CD1c-positive myeloid dendritic cell (primary cell): ENCODE data around the gene UBE2K.
"Not testable (repeated sequence)": the region's sequence is repeated elsewhere in the genome, so short reads cannot be mapped to it uniquely, and the experiment has no call there.

Experiments
- DNase-seq: peaks from one replicate; pipeline ENCODE4 v3.0.0-alpha.2; 2016; ENCODE audit errors: extremely low spot score

UBE2K gene

DNA sequence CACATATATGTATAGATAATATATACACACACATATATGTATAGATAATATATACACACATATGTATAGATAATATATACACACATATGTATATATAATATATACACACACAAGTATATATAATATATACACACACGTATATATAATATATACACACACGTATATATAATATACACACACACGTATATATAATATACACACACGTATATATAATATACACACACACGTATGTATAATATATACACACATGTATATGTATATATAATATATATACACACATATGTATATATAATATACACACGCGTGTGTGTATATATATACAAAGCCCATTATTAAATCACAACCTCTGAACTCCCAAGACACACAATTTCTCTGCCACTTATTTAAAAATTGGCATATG is 8.0 kb upstream of the UBE2K start:
- no peak for DNase-seq

DNA sequence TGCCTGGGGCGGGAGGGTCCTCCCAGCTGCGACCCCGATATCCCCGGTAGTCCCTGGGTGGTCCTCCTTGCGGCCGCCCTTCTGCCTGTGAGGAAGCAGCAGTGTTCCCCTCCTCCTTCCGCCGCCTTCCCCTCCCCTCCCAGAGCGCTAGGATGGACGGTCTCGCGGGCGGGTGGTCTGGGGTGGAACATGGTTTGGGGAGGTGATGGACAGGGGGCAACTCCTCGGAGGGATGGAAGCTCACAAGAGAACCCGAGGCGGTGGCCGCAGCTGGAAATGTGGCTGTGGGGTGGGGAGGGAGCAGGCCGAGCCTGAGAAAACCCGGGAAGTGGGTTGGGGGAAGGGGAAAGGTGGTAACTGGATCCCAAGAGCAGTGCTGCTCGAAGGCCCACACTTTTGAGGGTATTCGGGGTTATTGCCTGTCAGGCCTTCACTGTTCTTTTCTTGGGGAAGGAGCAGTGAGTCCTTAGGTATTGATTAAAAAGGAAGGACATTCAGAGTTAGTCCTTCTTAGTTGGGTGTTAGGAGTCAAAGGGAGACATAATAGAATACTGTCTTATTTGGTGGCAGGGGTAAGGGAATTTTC is 581 bp downstream of the UBE2K start:
- DNase-seq: peak; percentile 44

DNA sequence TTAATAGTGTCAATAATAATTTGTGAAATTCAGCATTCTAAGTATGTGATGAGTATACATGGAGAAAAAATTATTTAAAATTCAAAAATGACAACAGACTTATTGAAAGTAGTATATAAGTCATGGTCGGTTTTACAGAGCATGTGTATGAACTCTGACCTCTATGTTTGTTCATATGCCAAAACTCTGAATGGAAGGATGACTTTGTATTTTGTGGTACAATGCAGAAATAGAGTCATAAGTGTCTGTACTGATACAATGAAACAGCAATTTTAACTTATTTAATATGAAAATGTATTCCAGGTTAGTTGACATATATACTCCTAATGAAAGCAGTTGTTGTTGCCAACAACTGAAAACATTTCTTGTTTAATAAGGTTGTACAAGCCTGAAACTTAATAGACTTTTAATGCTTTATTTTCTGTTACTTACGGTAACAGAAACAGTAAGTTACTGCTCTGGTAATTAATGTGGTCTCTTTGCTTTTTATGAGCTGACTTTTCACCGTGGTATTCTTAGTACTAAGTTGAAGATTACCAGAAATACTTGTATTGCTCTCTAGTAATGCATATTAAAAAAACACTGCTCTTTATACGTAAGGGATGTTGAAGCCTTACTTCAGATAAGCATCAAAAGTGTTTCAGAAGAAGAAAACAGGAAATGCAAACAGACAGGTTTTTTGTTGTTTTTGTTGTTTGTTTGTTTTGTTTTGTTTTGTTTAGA is 1.9 kb downstream of the UBE2K start:
- peak; percentile 35 for DNase-seq

DNA sequence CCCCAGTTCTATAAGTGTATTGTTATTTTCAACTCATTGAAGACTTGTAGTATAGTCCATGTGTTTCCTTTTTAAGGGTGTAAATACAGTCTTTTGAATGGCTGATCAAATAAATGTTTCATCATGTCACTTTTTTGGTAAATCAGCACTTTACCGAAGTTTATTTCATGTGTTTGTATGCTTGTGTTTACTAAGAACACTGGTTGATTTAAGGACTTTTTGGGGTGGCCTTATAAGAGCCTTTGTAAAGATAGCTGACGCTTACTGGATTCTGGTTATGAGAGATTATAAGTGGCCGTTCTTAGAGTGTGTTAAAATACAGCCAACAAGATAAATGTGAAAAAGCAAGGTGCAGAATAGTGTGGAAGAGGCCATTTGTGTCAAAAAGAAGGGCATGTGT is 2.6 kb downstream of the UBE2K start:
- DNase-seq: no peak

DNA sequence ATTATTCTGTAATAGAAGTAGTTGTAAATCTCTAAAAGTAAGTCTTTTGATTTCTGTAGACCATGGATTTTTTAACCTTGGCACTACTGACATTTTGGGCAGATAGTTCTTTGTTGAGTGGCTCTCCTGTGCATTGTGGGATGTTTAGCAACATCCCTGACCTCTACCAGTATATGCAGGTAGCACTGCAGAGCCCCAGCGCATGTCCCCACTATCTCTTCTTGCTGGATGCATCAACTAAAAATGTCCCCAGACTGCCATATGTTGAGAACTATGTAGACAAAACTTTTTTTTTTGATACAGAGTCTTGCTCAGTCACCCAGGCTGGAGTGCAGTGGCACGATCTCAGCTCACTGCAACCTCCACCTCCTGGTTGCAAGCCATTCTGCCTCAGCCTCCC is 4.8 kb downstream of the UBE2K start:
- DNase-seq: no peak

DNA sequence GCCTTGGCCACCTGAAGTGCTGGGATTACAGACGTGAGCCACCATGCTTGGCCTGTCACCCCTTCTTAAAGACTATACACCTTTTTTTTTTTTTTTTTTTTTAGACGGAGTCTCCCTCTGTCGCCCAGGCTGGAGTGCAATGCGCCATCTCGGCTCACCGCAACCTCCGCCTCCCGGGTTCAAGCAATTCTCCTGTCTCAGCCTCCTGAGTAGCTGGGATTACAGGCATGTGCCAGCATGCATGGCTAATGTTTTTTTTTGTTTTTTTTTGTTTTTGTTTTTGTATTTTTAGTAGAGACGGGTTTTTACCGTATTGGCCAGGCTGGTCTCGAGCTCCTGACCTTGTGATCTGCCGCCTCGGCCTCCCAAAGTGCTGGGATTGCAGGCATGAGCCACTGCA is 6.9 kb downstream of the UBE2K start:
- DNase-seq: not testable (repeated sequence)

DNA sequence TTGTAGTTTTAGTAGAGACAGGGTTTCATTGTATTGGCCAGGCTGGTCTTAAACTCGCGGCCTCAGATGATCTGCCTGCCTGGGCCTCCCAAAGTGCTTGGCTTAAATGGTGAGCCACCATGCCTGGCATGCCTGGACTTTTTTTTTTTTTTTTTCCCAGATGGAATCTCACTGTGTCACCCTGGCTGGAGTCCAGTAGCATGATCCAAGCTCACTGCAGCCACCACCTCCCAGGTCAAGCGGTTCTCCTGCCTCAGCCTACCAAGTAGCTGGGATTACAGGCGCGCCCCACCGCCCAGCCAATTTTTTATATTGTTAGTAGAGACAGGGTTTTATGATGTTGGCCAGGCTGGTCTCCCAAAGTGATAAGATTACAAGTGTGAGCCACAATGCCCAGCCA is 8.4 kb downstream of the UBE2K start:
- DNase-seq: no peak

DNA sequence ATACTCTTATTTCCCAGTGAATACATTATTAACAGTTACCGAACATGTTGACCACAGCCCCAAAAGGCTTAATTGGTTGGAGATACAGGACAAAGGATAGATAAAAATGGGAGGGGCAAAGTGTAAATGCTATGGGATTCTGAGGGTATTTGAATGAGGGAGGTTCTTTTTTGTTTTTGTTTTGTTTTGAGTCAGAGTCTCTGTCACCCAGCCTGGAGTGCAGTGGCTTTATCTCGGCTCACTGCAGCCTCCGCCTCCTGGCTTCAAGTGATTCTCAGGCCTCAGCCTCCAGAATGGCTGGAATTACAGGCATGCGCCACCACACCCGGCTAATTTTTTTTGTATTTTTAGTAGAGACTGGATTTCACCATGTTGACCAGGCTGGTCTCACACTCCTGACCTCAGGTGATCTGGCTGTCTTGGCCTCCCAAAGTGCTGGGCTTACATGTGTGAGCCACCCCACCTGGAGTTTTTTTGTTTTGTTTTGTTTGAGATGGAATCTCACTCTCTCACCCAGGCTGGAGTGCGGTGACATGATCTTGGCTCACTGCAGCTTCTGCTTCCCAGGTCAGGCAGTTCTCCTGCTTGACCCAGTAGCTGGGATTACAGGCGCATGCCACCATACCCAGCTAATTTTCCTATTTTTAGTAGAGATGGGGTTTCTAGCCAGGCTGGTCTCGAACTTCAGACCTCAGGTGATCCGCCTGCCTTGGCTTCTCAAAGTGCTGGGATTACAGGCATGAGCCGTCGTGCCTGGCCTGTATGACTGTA is 9.0 kb downstream of the UBE2K start:
- DNase-seq: no peak

DNA sequence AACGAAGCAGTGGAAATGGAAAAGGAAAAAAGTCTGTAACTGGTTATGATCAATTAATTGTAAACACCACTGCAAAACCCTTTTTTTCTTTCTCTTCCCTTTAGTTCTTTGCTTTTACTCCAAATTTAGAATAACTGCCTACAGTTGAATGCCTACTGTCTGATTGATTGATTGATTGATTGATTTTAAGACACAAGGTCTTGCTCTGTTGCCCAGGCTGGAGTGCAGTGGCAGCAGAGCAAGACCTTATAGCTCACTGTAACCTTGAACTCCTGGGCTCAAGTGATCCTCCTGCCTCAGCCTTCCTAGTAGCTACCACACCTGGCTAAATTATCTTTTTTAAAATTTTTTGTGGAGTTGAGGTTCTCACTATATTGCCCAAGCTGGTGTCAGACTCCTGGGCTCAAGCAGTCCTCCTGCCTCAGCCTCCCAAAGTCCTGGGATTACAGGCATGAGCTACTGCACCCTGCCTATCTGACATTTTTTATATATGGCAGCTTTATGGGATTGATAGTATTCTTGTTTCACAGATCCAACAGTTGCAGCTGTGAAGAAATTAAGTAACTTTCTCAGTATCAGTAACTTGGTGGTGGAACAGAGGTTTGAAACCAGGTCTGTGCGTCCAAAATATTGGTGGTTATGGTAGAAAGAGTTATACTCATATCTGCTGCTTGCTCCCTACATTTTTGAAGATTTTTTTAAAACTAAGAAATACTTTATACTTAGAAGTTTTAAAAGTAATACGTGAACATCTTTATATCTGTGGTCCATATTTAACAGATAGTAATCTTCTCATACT is 12.4 kb downstream of the UBE2K start:
- DNase-seq: no peak

DNA sequence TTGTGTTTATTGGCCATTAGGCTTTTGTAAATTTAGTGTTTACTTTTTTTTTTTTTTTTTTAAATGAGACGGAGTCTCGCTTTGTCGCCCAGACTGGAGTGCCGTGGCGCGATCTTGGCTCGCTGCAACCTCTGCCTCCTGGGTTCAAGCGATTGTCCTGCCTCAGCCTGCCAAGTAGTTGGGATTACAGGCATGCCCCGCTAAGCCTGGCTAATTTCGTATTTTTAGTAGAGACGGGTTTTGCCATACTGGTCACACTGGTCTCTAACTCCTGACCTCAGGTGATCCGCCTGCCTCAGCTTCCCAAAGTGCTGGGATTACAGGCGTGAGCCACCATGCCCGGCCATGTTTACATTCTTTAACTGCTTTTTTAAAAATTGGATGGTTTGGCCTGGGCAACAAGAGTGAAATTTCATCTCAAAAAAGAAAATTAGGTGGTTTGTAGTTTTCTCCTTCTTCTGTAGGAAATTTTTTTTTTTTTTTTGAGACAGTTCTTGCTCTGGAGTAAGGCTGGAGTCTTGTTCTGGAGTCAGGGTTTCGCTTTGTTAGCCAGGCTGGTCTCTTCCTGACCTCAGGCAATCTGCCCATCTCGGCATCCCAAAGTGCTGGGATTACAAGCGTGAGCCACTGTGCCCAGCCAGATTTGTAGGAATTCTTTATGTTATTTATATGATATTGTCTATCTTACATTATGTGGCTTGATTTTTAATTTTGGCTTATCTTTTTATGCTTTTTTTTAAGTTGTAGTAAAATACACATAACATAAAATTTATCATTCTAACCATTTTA is 15.1 kb downstream of the UBE2K start:
- DNase-seq: no peak

DNA sequence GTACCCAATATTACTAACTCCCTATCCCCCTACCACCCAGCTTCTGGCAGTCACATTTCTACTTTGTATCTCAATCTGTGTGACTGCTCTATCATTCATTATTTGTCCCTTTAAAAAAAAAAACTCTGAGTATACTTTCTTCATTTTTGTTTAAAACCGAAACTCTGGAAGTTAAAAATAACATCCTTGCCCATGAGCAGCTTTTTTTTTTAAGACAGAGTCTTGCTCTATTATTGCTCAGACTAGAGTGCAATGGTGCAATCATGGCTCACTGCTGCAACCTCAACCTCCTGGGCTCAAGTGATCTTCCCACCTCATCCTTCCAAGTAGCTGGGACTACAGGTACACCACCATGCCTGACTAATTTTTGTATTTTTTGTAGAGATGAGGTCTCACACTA is 15.8 kb downstream of the UBE2K start:
- DNase-seq: peak; percentile 48

DNA sequence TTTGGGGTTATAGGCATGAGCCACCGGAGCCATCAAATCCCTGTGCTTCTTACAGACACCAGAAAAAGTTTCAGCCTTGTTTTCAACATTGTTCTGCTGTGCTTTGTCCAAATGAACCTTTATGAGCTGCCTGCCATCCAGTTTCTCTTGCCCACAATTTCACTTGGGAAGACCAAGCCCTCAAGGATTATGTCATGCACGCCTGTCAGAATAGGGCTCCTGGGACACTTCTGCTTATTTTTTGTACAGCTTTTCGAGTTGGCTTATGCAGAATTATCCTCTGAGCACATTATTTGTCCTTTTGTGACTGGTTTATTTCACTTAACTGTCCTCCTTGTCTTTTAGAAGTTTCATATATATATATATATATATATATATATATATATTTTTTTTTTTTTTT is 16.2 kb downstream of the UBE2K start:
- DNase-seq: peak; percentile 70

DNA sequence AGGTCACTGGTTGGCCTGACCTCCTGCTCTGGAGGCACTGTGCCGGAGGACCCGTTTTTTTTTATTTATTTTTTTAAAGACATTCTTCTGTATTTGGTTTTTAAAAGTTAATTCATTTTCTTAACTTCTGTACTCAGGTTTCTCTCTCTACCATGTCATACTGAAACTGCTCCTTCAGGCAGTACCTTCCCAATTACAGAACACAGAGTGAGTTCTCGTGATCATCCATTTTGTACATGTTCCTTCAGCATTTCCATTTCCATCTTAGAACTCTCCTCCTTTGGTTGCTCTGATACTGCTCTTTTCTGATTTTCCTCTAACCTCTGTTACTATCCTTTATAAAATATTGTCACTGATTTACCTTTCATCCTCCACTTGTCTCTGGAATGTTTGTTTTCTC is 17.9 kb downstream of the UBE2K start:
- DNase-seq: no peak

DNA sequence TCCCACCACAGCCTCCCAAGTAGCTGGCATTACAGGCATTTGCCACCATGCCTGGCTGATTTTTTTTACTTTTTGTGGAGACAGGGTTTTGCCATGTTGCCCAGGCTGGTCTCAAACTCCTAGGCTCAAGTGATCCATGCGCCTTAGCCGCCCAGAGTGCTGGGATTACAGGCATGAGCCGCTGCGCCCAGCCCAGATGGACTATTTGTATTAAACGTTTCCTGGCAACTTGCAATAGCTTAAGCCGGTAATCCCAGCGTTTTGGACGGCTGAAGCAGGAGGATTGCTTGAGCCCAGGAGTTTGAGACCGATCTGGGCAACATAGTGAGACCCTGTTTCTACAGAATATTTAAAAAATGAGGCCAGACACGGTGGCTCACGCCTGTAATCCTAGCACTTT is 18.4 kb downstream of the UBE2K start:
- no peak for DNase-seq

DNA sequence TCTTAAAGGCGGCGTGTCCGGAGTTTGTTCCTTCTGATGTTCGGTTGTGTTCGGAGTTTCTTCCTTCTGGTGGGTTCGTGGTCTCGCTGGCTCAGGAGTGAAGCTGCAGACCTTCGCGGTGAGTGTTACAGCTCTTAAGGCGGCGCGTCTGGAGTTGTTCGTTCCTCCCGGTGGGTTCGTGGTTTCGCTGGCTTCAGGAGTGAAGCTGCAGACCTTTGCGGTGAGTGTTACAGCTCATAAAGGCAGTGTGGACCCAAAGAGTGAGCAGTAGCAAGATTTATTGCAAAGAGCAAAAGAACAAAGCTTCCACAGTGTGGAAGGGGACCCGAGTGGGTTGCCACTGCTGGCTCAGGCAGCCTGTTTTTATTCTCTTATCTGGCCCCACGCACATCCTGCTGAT is 19.8 kb downstream of the UBE2K start:
- not testable (repeated sequence) for DNase-seq

DNA sequence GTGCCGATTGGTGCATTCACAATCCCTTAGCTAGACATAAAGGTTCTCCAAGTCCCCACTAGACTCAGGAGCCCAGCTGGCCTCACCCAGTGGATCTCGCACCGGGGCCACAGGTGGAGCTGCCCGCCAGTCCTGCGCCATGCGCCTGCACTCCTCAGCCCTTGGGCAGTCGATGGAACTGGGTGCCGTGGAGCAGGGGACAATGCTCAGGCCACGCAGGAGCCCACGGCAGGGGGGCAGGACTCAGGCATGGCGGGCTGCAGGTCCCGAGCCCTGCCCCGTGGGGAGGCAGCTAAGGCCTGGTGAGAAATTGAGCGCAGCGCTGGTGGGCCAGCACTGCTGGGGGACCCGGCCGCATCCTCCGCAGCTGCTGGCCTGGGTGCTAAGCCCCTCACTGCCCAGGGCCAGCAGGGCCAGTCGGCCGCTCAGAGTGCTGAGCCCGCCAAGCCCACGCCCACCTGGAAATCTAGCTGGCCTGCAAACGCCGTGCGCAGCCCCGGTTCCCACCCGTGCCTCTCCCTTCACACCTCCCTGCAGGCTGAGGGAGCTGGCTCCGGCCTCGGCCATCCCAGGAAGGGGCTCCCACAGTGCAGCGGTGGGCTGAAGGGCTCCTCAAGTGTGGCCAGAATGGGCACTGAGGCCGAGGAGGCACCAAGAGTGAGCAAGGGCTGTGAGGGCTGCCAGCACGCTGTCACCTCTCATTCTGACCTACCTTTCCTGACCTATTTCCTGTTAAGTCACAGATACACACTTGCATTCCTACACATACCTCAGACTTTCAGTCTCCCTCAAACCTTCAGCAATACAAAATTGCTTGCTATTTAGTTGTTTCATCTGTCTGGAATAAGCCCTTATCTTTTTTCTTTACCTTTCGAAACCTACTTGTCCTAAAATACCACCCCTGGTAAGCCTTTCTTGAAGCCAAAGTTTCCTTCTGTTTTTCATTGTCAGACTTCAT is 20.7 kb downstream of the UBE2K start:
- DNase-seq: no peak

DNA sequence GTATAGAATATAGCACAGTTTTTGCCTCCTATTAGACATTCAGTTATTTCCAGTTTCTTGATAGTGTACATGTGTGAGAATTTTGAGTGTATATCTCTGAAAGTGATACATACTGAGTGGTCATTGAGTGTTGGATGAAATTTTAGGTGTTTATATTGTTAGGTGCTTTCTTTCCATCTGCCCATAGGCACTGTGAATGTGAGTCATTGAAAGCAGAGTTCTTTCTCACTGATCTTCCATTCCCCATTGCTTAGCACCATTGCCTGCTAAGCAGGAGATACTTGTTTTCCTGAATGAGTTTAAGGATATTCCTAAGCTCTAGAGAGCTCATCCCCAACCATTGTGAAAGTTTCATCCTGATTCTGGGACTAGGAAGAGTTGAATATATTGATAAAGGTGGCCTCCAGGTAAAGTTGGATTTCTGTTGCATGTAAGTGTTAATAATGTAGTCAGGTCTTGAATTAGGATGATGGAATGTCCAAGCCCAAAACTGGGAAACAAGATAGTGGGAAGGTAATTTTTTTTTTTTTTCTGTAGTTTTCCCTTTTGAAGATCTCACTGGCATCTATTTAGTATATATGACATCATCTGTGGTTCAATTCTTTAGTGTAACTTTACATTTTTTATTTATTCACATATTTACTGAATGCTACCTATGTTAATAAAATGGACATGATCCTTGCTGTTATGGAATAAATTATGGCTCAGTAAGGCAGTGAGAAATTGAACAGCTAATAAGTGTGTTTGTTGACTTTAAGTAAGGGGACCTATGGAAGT is 22.1 kb downstream of the UBE2K start:
- no peak for DNase-seq

DNA sequence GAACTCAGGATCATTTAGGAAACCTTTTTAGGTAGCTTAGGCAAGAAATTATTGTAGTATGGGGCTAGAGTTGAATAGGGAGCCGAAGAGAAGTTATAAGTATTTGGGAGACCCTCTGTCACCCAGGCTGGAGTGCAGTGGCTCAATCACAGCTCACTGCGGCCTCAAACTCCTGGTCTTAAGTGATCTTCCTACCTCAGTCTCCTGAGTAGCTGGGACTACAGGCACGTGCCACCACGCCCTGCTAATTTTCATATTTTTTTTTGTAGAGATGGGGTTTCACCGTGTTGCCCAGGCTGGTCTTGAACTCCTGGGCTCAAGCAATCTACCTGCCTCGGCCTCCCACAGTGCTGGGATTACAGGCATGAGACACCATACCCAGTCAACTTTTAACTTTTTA is 23.3 kb downstream of the UBE2K start:
- not testable (repeated sequence) for DNase-seq

DNA sequence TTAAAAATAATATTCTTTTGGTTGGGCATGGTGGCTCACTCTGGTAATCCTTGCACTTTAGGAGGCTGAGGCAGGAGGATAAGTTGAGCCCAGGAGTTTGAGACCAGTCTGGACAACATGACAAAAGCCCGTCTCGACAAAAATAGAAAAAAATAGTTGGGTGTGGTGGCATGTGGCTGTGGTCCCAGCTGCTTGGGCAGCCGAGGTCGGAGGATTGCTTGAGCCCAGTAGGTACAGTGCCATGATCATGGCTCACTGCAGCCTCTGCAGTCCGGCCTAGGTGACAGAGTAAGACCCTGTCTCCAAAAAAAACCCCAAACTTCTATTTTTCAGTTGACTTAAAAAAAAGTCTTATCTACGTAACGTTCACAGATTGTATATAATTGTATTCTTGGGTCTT is 23.9 kb downstream of the UBE2K start:
- no peak for DNase-seq

DNA sequence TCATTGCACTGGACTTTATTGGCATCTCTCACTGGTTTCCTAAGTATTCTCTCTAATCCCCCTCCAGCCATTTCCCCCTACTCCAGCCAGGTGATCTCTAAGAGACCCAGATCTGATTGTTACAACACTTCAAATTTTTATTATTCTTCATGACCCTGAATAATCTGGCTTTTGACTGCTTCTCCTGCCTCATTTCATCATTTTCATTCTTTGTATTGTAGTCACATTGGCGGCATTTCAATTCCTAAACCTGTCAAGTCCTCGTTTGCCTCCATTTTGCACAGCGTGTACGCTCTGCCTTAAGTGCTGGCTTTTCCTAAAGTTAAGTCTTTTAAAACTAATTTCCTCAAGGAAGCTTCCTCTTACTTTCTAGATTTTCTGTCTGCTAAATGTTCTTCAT is 31.6 kb downstream of the UBE2K start:
- DNase-seq: no peak
